Measurements from ENCODE around the gene CIBAR2. TPM values are rescaled to one million over a fixed set of nuclear protein-coding genes. Genes with fewer than 3 reads are reported as not detected.

CIBAR2 gene
- total RNA-seq (2021), result not detected in 2 replicates
- long read RNA-seq, result 0 reads

DNA sequence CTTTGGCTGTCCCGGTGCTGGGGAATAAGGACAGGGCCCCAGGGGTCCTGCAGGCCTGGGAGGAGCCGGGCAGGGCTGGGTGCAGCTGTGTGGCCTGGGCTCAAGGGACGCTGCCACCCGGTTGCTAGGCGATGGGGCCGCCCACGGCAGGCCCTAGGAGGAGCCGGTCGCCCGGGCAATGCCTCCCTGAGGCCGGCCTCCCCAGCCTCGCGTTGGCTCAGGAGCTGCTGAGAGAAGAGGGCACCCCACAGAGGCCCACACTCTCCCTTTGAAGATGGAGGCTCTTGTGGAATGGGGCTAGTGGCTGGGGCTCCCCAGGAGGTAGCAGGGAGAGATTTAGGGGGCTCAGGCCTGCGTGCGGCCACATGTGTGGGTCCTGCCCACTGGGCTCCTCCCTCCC, at the start of gene CIBAR2:
Gene CIBAR2 (minus strand): TSS at position 109 of the 400 bp plus-strand sequence. CDS start 120 bp downstream, outside the sequence.
- peak; percentile 69 for DNase-seq
- Histone ChIP-seq H2BK120ac (ENCODE audit: low read depth, low read length, poor library complexity, severe bottlenecking) (no peak within 1 kb of the TSS), H2BK20ac (ENCODE audit: low read depth, low read length, poor library complexity, severe bottlenecking) (no peak within 1 kb of the TSS), H3K14ac (ENCODE audit: insufficient read depth, low read length) (no peak within 1 kb of the TSS), H3K4ac (ENCODE audit: low read depth, low read length) (no peak within 1 kb of the TSS), H3K79me1 (ENCODE audit: insufficient read depth, low read depth, low read length, poor library complexity, severe bottlenecking) (no peaks in the 10 kb centered on the region), H3K27ac (ENCODE audit: insufficient read length, low read depth, low read length) (no peak within 1 kb of the TSS), H2BK5ac (ENCODE audit: insufficient read length, low read length) (no peak within 1 kb of the TSS), H3K9me3 (ENCODE audit: control insufficient read depth, low read depth, low read length) (no peaks in the 10 kb centered on the region), H3K4me2 (ENCODE audit: insufficient read depth, insufficient read length, low read length) (no peak within 1 kb of the TSS), H3K9ac (ENCODE audit: extremely low read depth, insufficient read length, low read length) (no peak within 1 kb of the TSS), H4K91ac (ENCODE audit: insufficient read length, low read depth, low read length) (no peak within 1 kb of the TSS), H3K23me2 (ENCODE audit: insufficient read length, low read depth, low read length, poor library complexity, severe bottlenecking) (no peaks in the 10 kb centered on the region), H3K79me2 (ENCODE audit: insufficient read depth, low read length) (no peaks in the 10 kb centered on the region), H4K8ac (replicated peaks; ENCODE audit: insufficient read length, low read depth, low read length) (no peak within 1 kb of the TSS), H3K18ac (ENCODE audit: insufficient read length, low read depth, low read length) (no peak within 1 kb of the TSS), H3T11ph (ENCODE audit: low read length) (no peak within 1 kb of the TSS), H2BK15ac (ENCODE audit: low read depth, low read length) (no peak within 1 kb of the TSS), H3K23ac (ENCODE audit: insufficient read length, low read depth, low read length) (no peak within 1 kb of the TSS), H2AK5ac (ENCODE audit: insufficient read length, low read length) (no peak within 1 kb of the TSS), H3K27me3 (ENCODE audit: insufficient read depth, low read length) (no peaks in the 10 kb centered on the region), H3K4me1 (ENCODE audit: insufficient read depth, low read length) (no peaks in the 10 kb centered on the region), H3K56ac (ENCODE audit: insufficient read length, low read depth, low read length) (no peak within 1 kb of the TSS), H2BK12ac (ENCODE audit: insufficient read length, low read depth, low read length) (no peak within 1 kb of the TSS), H4K5ac (ENCODE audit: insufficient read length, low read depth, low read length) (no peak within 1 kb of the TSS), H4K20me1 (ENCODE audit: control insufficient read depth, insufficient read depth, insufficient read length) (no peaks in the 10 kb centered on the region), H2AFZ (ENCODE audit: low read length) (no peak within 1 kb of the TSS)
- H3K4me1 Mint-ChIP-seq, result peaks cover 18 to 32% of the 10 kb centered on the region in 2 experiments
- no peaks in the 10 kb centered on the region; a peak in 2 of 5 replicates for H3K9me3 Mint-ChIP-seq
- H3K4me3 Mint-ChIP-seq, result no peak within 1 kb of the TSS; a peak in 1 of 5 replicates
- peak within 1 kb of the TSS in 1 of 3 experiments; percentile 60; a peak in 2 of 7 replicates for H3K27ac Mint-ChIP-seq
- no peaks in the 10 kb centered on the region for H3K36me3 Mint-ChIP-seq (ENCODE audit: insufficient read depth in 1 of 3, low read depth in 3 of 3)
- TF ChIP-seq, protein P1, sequence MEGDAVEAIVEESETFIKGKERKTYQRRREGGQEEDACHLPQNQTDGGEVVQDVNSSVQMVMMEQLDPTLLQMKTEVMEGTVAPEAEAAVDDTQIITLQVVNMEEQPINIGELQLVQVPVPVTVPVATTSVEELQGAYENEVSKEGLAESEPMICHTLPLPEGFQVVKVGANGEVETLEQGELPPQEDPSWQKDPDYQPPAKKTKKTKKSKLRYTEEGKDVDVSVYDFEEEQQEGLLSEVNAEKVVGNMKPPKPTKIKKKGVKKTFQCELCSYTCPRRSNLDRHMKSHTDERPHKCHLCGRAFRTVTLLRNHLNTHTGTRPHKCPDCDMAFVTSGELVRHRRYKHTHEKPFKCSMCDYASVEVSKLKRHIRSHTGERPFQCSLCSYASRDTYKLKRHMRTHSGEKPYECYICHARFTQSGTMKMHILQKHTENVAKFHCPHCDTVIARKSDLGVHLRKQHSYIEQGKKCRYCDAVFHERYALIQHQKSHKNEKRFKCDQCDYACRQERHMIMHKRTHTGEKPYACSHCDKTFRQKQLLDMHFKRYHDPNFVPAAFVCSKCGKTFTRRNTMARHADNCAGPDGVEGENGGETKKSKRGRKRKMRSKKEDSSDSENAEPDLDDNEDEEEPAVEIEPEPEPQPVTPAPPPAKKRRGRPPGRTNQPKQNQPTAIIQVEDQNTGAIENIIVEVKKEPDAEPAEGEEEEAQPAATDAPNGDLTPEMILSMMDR (conservative IDR thresholded peaks at IDR 0.05), result no peak
- no CpG with 5 or more reads among the region's 15 CpGs for WGBS (ENCODE audit: extremely low coverage, insufficient read length, low lambda C conversion rate)
- peaks cover 8% of the 10 kb centered on the region; the same call in 1 of the 2 replicates for H3K27me3 Mint-ChIP-seq (ENCODE audit: low read depth)

Data from H9 (cell line).